GM19193 (cell line): ENCODE results near the gene DDIAS.

Experiments used
- POLR2A ChIP-seq: IDR thresholded peaks from 4 replicates; pipeline ENCODE4 v1.6.1; 2011; ENCODE audit not compliant: insufficient read depth, insufficient read length; ENCODE audit errors: extremely low read depth

DDIAS gene

GRCh38 chr11:82874646-82875523, 26.7 kb upstream of the DDIAS start:
- TF ChIP-seq POLR2A, result no peak

- TF ChIP-seq POLR2A, result no peak
These were observed 17.7 kb upstream of the DDIAS start for GRCh38 chr11:82883853-82884252.

- no peak for TF ChIP-seq POLR2A
These were observed 12.2 kb upstream of the DDIAS start for GRCh38 chr11:82889133-82890001.

GRCh38 chr11:82890002-82890341, 11.6 kb upstream of the DDIAS start:
- no peak for TF ChIP-seq POLR2A

- TF ChIP-seq POLR2A, result no peak
These were observed 10.6 kb upstream of the DDIAS start for GRCh38 chr11:82890936-82891335.

GRCh38 chr11:82892611-82893169, 8.8 kb upstream of the DDIAS start:
- TF ChIP-seq POLR2A, result no peak

GRCh38 chr11:82895437-82896091, 6.0 kb upstream of the DDIAS start:
- TF ChIP-seq POLR2A, result no peak

GRCh38 chr11:82896183-82896582, 5.4 kb upstream of the DDIAS start:
- TF ChIP-seq POLR2A, result no peak

GRCh38 chr11:82898241-82898640, 3.3 kb upstream of the DDIAS start:
- TF ChIP-seq POLR2A, result no peak

- TF ChIP-seq POLR2A, result no peak
These were observed 2.2 kb upstream of the DDIAS start for GRCh38 chr11:82899186-82899820.

- TF ChIP-seq POLR2A, result no peak
These were observed 1.6 kb upstream of the DDIAS start for GRCh38 chr11:82899957-82900276.

- peak; percentile 82 for TF ChIP-seq POLR2A
These were observed 1.0 kb upstream of the DDIAS start, which contains the start of gene PRCP for GRCh38 chr11:82900277-82901164. Gene PRCP (minus strand): TSS chr11:82900430. CDS start chr11:82900402, 28 bp downstream.

GRCh38 chr11:82901922-82902485, 468 bp downstream of the DDIAS start:
- no peak for TF ChIP-seq POLR2A
